ENCODE data around the gene EPGN.

Gene EPGN, protein sequence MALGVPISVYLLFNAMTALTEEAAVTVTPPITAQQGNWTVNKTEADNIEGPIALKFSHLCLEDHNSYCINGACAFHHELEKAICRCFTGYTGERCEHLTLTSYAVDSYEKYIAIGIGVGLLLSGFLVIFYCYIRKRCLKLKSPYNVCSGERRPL

DNA sequence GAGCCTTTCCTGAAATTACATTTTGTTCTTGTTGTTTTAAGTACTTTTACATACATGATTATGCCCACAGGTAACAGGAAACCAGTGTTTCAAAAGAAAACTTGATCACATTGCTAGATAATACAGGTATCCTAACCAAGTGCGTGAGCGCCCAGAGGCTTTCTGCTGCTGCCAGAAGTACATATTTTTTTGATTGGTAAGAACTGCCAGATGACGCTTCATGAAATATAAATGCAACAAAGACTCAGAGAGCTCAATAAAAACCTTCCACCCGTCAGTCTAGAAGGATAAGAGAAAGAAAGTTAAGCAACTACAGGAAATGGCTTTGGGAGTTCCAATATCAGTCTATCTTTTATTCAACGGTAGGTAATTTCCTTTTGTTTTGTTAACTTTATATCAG lies at the start of gene EPGN:
EPGN (plus strand) TSS at position 256 of the 400 bp plus-strand sequence; CDS start at position 320, 64 bp downstream.
- Histone ChIP-seq H3K36me3 (ENCODE audit: control insufficient read depth in 2 of 2, insufficient read depth in 2 of 2, low read length in 2 of 2) (no peaks in the 10 kb centered on the region), H3K9me3 (ENCODE audit: control insufficient read depth in 2 of 2, low read length in 2 of 2) (no peaks in the 10 kb centered on the region), H3K27ac (ENCODE audit: low read length) (no peak within 1 kb of the TSS), H3K4me3 (ENCODE audit: low read length in 2 of 2) (no peak within 1 kb of the TSS), H3K9ac (ENCODE audit: low read length in 2 of 2) (no peak within 1 kb of the TSS), H3K27me3 (ENCODE audit: control insufficient read depth in 1 of 2, insufficient read depth in 2 of 2, low read length in 2 of 2) (no peaks in the 10 kb centered on the region), H3K4me1 (ENCODE audit: control insufficient read depth, insufficient read depth, low read length) (no peaks in the 10 kb centered on the region)

DNA sequence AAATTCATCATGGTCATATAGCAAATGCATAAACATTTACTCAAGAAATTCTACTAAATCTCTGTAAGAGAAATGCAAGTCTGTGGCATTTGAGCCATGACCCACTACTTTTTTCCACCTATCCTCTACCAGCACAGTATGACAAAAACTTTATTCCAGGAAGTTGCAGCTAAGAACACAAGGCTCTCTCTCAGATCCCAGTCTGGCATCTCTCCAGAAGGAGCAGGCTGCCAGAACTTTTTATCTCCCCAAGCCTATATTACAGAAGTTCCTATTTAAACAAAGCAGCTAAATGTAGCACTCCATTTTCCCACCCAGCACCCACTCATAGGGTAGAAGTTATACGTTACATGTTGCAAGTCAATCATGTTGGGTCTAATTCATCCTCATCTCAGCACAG lies 49.3 kb upstream of the EPGN start:
- Histone ChIP-seq H3K27me3 (ENCODE audit: control insufficient read depth in 1 of 2, insufficient read depth in 2 of 2, low read length in 2 of 2) (no peaks in the 10 kb centered on the region), H3K27ac (ENCODE audit: low read length) (no peak overlapping the region), H3K9me3 (ENCODE audit: control insufficient read depth in 2 of 2, low read length in 2 of 2) (no peaks in the 10 kb centered on the region), H3K36me3 (ENCODE audit: control insufficient read depth in 2 of 2, insufficient read depth in 2 of 2, low read length in 2 of 2) (no peaks in the 10 kb centered on the region), H3K9ac (ENCODE audit: low read length in 2 of 2) (no peak overlapping the region), H3K4me1 (ENCODE audit: control insufficient read depth, insufficient read depth, low read length) (no peaks in the 10 kb centered on the region), H3K4me3 (ENCODE audit: low read length in 2 of 2) (no peak overlapping the region)

DNA sequence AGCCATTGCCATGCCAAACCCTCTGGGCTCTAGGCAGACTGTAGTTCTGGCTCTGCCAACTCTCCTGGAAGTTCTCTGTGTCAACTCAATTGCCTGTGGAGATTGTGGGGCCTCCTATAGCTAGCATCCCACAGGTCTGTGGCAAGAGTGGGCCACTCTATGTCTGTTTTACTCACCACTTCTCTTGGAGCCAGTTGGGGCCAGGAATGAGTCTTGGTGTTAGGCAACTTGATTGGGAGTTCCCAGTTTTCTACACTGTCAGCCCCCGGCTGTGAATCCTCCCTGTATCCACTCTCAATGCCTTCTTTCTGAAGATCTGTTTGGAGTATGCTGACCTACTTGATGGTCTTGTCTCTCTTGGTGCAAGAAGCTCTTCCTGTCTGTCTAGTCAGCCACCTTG lies 48.2 kb upstream of the EPGN start:
- no peak overlapping the region for H3K27ac ChIP-seq (ENCODE audit: low read length)
- no peaks in the 10 kb centered on the region for H3K4me1 ChIP-seq (ENCODE audit: control insufficient read depth, insufficient read depth, low read length)
- no peaks in the 10 kb centered on the region for H3K9me3 ChIP-seq (ENCODE audit: control insufficient read depth in 2 of 2, low read length in 2 of 2)
- H3K9ac ChIP-seq (ENCODE audit: low read length in 2 of 2): no peak overlapping the region
- H3K36me3 ChIP-seq (ENCODE audit: control insufficient read depth in 2 of 2, insufficient read depth in 2 of 2, low read length in 2 of 2): no peaks in the 10 kb centered on the region
- no peak overlapping the region for H3K4me3 ChIP-seq (ENCODE audit: low read length in 2 of 2)
- H3K27me3 ChIP-seq (ENCODE audit: control insufficient read depth in 1 of 2, insufficient read depth in 2 of 2, low read length in 2 of 2): no peaks in the 10 kb centered on the region

DNA sequence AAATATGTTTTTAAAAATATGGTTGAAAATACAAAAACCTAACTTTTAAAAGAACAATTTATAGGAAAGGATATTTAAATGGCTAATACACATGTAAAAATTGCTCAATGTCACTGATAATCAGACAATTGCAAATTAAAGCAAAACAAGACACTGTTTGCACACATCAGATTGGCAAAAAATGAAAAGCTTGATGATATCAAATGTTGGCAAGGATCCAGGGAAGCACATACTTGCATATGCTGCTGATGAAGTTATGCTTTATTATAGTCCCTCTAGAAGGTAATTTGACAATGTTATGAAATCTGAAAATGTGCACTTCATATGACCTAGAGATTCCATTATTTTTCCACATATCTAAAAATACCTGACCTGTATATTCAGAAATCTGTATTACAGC lies 45.7 kb upstream of the EPGN start:
- Histone ChIP-seq H3K4me3 (ENCODE audit: low read length in 2 of 2) (no peak overlapping the region), H3K4me1 (ENCODE audit: control insufficient read depth, insufficient read depth, low read length) (no peaks in the 10 kb centered on the region), H3K9ac (ENCODE audit: low read length in 2 of 2) (no peak overlapping the region), H3K27me3 (ENCODE audit: control insufficient read depth in 1 of 2, insufficient read depth in 2 of 2, low read length in 2 of 2) (no peaks in the 10 kb centered on the region), H3K9me3 (ENCODE audit: control insufficient read depth in 2 of 2, low read length in 2 of 2) (no peaks in the 10 kb centered on the region), H3K36me3 (ENCODE audit: control insufficient read depth in 2 of 2, insufficient read depth in 2 of 2, low read length in 2 of 2) (no peaks in the 10 kb centered on the region), H3K27ac (ENCODE audit: low read length) (no peak overlapping the region)

DNA sequence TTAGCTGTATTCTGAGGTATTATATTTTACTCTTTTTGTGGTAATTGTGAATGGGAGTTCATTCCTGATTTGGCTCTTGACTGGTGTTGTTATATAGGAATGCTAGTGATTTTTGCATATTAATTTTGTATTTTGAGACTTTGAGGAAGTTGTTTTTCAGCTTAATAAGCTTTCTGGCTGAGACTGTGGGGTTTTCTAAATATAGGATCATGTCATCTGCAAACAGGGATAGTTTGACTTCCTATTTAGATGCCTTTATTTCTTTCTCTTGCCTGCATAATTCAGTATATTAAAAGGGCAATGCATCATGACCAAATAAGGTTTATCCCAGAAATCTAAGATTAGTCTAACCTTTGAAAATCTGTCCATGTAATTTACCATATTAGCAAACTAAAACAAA lies 44.7 kb upstream of the EPGN start:
- H3K36me3 ChIP-seq (ENCODE audit: control insufficient read depth in 2 of 2, insufficient read depth in 2 of 2, low read length in 2 of 2): no peaks in the 10 kb centered on the region
- H3K27ac ChIP-seq (ENCODE audit: low read length): no peak overlapping the region
- no peak overlapping the region for H3K4me3 ChIP-seq (ENCODE audit: low read length in 2 of 2)
- no peaks in the 10 kb centered on the region for H3K9me3 ChIP-seq (ENCODE audit: control insufficient read depth in 2 of 2, low read length in 2 of 2)
- no peaks in the 10 kb centered on the region for H3K4me1 ChIP-seq (ENCODE audit: control insufficient read depth, insufficient read depth, low read length)
- H3K9ac ChIP-seq (ENCODE audit: low read length in 2 of 2): no peak overlapping the region
- no peaks in the 10 kb centered on the region for H3K27me3 ChIP-seq (ENCODE audit: control insufficient read depth in 1 of 2, insufficient read depth in 2 of 2, low read length in 2 of 2)

DNA sequence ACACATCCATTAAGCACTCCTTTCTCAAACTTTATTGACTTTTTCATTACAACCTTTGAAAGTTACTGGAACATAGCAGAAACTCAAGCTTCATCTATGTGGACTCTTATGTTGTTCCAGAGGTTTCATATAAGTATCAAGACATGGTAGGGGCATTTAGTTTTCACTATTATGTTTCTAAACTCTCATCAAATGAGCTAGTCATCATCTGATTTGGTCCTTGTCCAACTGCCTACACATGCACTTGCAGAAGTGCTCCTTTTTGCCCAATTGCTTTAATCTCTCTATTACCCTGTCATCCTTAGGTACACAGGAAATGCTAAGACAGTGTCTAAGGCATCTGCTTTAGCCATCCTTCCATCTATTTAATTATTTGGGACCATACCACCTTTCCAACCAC lies 42.2 kb upstream of the EPGN start:
- Histone ChIP-seq H3K27me3 (ENCODE audit: control insufficient read depth in 1 of 2, insufficient read depth in 2 of 2, low read length in 2 of 2) (no peaks in the 10 kb centered on the region), H3K36me3 (ENCODE audit: control insufficient read depth in 2 of 2, insufficient read depth in 2 of 2, low read length in 2 of 2) (no peaks in the 10 kb centered on the region), H3K4me1 (ENCODE audit: control insufficient read depth, insufficient read depth, low read length) (no peaks in the 10 kb centered on the region), H3K27ac (ENCODE audit: low read length) (no peak overlapping the region), H3K4me3 (ENCODE audit: low read length in 2 of 2) (no peak overlapping the region), H3K9ac (ENCODE audit: low read length in 2 of 2) (no peak overlapping the region), H3K9me3 (ENCODE audit: control insufficient read depth in 2 of 2, low read length in 2 of 2) (no peaks in the 10 kb centered on the region)

DNA sequence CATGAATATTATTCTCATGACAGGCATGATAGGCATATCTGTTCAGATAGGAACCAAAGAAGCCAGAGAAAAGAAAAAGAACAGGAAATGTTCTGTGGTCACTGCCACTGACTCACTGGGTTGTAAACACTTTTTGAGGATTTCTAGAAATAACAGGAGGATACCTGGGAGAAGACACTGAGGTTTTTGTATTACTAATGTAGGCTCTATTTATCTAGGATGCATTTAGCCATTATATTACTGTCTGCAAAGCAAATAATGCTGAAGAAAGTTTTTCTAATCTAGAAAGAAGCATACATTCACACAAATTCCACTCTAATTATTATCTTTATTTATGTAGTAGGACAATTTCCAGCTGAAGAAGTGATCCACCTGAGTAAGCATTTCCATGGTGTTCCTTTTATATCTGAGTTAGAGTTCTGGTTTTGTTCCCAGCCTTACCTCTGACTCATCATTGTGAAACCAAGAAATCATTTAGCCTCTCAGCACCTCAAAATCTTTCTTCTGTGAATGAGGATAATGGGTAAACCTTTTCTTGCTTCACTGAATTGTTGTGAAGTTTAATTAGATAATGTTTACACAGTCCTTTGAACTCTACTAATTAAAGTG lies 40.2 kb upstream of the EPGN start:
- Histone ChIP-seq H3K27ac (ENCODE audit: low read length) (no peak overlapping the region), H3K36me3 (ENCODE audit: control insufficient read depth in 2 of 2, insufficient read depth in 2 of 2, low read length in 2 of 2) (no peaks in the 10 kb centered on the region), H3K4me1 (ENCODE audit: control insufficient read depth, insufficient read depth, low read length) (no peaks in the 10 kb centered on the region)

DNA sequence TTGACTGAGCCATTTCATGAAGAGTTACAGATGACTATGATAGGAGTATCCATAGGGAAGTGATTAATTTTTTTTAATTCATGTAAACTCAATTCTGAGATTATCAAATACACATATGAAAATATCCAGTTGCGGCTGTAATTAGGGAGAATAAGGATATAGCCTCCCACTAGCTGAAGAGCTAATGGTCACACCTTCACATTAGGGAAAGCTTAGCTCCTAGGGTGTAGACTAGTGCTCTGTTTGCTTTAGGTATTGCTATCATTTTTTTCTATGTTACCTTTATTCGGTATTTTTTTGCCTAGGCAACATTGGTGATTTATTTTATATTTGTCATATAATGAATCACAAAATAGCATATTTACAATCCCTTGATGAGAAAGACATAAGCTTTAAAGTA lies 39.6 kb upstream of the EPGN start:
- Histone ChIP-seq H3K4me3 (ENCODE audit: low read length in 2 of 2) (no peak overlapping the region), H3K9me3 (ENCODE audit: control insufficient read depth in 2 of 2, low read length in 2 of 2) (no peaks in the 10 kb centered on the region), H3K27ac (ENCODE audit: low read length) (no peak overlapping the region), H3K4me1 (ENCODE audit: control insufficient read depth, insufficient read depth, low read length) (no peaks in the 10 kb centered on the region), H3K36me3 (ENCODE audit: control insufficient read depth in 2 of 2, insufficient read depth in 2 of 2, low read length in 2 of 2) (no peaks in the 10 kb centered on the region), H3K27me3 (ENCODE audit: control insufficient read depth in 1 of 2, insufficient read depth in 2 of 2, low read length in 2 of 2) (no peaks in the 10 kb centered on the region), H3K9ac (ENCODE audit: low read length in 2 of 2) (no peak overlapping the region)

More for the DNA sequence above, 40.2 kb upstream of the EPGN start:
- Histone ChIP-seq H3K9ac (ENCODE audit: low read length in 2 of 2) (no peak overlapping the region), H3K4me3 (ENCODE audit: low read length in 2 of 2) (no peak overlapping the region), H3K27me3 (ENCODE audit: control insufficient read depth in 1 of 2, insufficient read depth in 2 of 2, low read length in 2 of 2) (no peaks in the 10 kb centered on the region), H3K9me3 (ENCODE audit: control insufficient read depth in 2 of 2, low read length in 2 of 2) (no peaks in the 10 kb centered on the region)

DNA sequence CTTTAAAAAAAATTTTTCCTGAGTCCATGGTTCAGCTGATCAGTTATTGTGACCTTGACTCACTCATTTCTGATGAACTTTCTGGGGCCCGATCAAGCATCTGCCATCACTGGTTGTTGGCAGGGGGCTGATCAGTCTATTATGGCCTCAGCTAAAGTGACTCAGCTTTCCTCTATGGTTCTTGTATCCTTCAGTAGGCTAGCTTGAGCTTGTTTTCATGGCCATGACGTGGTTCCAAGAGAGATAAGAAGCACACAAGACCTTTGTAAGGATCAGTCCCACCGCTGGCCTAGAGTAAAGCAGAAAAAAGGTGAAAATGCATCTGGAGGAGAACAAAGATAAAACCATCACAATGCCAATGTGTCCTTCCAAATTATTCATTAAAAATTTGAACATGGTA lies 29.8 kb upstream of the EPGN start:
- Histone ChIP-seq H3K27ac (ENCODE audit: low read length) (no peak overlapping the region), H3K4me1 (ENCODE audit: control insufficient read depth, insufficient read depth, low read length) (no peaks in the 10 kb centered on the region), H3K4me3 (ENCODE audit: low read length in 2 of 2) (no peak overlapping the region), H3K9me3 (ENCODE audit: control insufficient read depth in 2 of 2, low read length in 2 of 2) (no peaks in the 10 kb centered on the region), H3K36me3 (ENCODE audit: control insufficient read depth in 2 of 2, insufficient read depth in 2 of 2, low read length in 2 of 2) (no peaks in the 10 kb centered on the region), H3K27me3 (ENCODE audit: control insufficient read depth in 1 of 2, insufficient read depth in 2 of 2, low read length in 2 of 2) (no peaks in the 10 kb centered on the region), H3K9ac (ENCODE audit: low read length in 2 of 2) (no peak overlapping the region)

DNA sequence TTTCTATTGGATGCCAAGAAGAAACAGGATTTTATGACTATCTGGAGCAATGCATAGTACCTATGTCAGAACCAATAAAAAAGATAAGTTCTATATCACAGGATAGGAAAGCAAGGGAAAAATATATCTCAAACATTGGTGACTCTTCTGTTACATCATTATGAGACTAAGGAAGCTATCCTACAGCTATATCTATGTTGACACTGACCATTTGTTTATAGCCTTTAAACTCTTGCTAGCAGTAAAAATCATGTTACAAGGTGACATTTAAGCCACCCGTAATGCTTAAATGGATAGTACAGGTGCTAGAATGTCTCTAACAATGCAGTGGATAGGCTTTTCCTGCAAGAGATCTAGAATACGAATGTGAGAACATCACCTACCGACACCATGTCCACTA lies 28.6 kb upstream of the EPGN start:
- H3K36me3 ChIP-seq (ENCODE audit: control insufficient read depth in 2 of 2, insufficient read depth in 2 of 2, low read length in 2 of 2): no peaks in the 10 kb centered on the region
- no peak overlapping the region for H3K4me3 ChIP-seq (ENCODE audit: low read length in 2 of 2)
- H3K27ac ChIP-seq (ENCODE audit: low read length): no peak overlapping the region
- H3K9me3 ChIP-seq (ENCODE audit: control insufficient read depth in 2 of 2, low read length in 2 of 2): no peaks in the 10 kb centered on the region
- H3K4me1 ChIP-seq (ENCODE audit: control insufficient read depth, insufficient read depth, low read length): no peaks in the 10 kb centered on the region
- H3K27me3 ChIP-seq (ENCODE audit: control insufficient read depth in 1 of 2, insufficient read depth in 2 of 2, low read length in 2 of 2): no peaks in the 10 kb centered on the region
- no peak overlapping the region for H3K9ac ChIP-seq (ENCODE audit: low read length in 2 of 2)

DNA sequence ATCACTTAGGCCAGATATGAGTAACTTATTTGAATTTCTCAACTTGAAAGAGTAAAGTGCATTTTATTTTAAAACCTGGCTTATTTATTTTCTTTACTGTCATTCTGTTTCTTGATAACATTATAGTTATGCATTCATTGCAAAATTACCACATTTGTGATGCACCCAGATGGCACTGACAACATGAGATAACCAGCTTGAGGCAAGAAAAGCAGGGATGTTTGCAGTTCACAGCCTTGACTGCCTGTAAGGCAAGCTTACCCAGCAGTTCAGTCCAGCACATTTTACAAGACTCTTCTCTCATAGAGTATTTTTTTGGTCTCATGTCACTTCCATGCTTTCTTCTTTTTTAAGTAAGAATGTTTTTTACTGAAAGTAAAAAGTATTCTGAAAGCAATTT lies 25.3 kb upstream of the EPGN start:
- H3K4me3 ChIP-seq (ENCODE audit: low read length in 2 of 2): no peak overlapping the region
- H3K27ac ChIP-seq (ENCODE audit: low read length): no peak overlapping the region
- no peaks in the 10 kb centered on the region for H3K4me1 ChIP-seq (ENCODE audit: control insufficient read depth, insufficient read depth, low read length)
- H3K36me3 ChIP-seq (ENCODE audit: control insufficient read depth in 2 of 2, insufficient read depth in 2 of 2, low read length in 2 of 2): no peaks in the 10 kb centered on the region
- H3K27me3 ChIP-seq (ENCODE audit: control insufficient read depth in 1 of 2, insufficient read depth in 2 of 2, low read length in 2 of 2): no peaks in the 10 kb centered on the region
- H3K9me3 ChIP-seq (ENCODE audit: control insufficient read depth in 2 of 2, low read length in 2 of 2): no peaks in the 10 kb centered on the region
- no peak overlapping the region for H3K9ac ChIP-seq (ENCODE audit: low read length in 2 of 2)
